ENCODE measurements around the gene ME3. TPM values are rescaled to one million over a fixed set of nuclear protein-coding genes. Genes with fewer than 3 reads are reported as not detected.

ME3 gene
- polyA plus RNA-seq, 1 donor (not counting 4 experiments of a cell fraction or from before 2014, with no cell fraction given): 1.0 TPM

GRCh38 chr11:86464509-86465221, 207.8 kb downstream of the ME3 start:
- H3K9me3 ChIP-seq (ENCODE audit: control insufficient read depth, low read depth, low read length): no peaks in the 10 kb centered on the region
- H2AFZ ChIP-seq (ENCODE audit: control insufficient read depth, low read length): no peak overlapping the region
- H3K4me2 ChIP-seq (ENCODE audit: control insufficient read depth, extremely low read depth, insufficient read depth, low read depth, low read length): no peak overlapping the region
- DNase-seq (ENCODE audit: low read depth, low spot score) (no peak), FAIRE-seq (peak; percentile 53)
- H3K9me1 ChIP-seq (ENCODE audit: control insufficient read depth, extremely low read depth, insufficient read depth, low read length): no peaks in the 10 kb centered on the region
- TF ChIP-seq, protein P1, sequence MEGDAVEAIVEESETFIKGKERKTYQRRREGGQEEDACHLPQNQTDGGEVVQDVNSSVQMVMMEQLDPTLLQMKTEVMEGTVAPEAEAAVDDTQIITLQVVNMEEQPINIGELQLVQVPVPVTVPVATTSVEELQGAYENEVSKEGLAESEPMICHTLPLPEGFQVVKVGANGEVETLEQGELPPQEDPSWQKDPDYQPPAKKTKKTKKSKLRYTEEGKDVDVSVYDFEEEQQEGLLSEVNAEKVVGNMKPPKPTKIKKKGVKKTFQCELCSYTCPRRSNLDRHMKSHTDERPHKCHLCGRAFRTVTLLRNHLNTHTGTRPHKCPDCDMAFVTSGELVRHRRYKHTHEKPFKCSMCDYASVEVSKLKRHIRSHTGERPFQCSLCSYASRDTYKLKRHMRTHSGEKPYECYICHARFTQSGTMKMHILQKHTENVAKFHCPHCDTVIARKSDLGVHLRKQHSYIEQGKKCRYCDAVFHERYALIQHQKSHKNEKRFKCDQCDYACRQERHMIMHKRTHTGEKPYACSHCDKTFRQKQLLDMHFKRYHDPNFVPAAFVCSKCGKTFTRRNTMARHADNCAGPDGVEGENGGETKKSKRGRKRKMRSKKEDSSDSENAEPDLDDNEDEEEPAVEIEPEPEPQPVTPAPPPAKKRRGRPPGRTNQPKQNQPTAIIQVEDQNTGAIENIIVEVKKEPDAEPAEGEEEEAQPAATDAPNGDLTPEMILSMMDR (optimal IDR thresholded peaks at IDR 0.05 in 1 of 3, IDR thresholded peaks at IDR 0.05 in 1 of 3, conservative IDR thresholded peaks at IDR 0.05 in 1 of 3; ENCODE audit: extremely low read depth in 1 of 3, insufficient read depth in 2 of 3, low read length in 3 of 3): no peak
- TF ChIP-seq EZH2 (IDR thresholded peaks at IDR 0.05; ENCODE audit: low read length): no peak
- no peaks in the 10 kb centered on the region for H4K20me1 ChIP-seq (ENCODE audit: control insufficient read depth, extremely low read depth, insufficient read depth, low read length)
- dilution Hi-C loops (cut with MboI; ENCODE audit: extremely low pct_ligation_motif_present, low sequenced_read_pairs): no loop called here
- H3K4me1 ChIP-seq (ENCODE audit: control insufficient read depth, extremely low read depth, insufficient read depth, low read length): peaks cover 33% of the 10 kb centered on the region
- no peaks in the 10 kb centered on the region for H3K27me3 ChIP-seq (ENCODE audit: control insufficient read depth, extremely low read depth, insufficient read depth, low read length)
- no peak overlapping the region for H3K9ac ChIP-seq (ENCODE audit: control insufficient read depth, extremely low read depth, insufficient read depth, low read length)
- H3K36me3 ChIP-seq (ENCODE audit: control insufficient read depth in 2 of 2, extremely low read depth in 1 of 2, insufficient read depth in 2 of 2, low read length in 2 of 2): no peaks in the 10 kb centered on the region
- no peaks in the 10 kb centered on the region for H3K79me2 ChIP-seq (ENCODE audit: control insufficient read depth, insufficient read depth, low read length)
- H3K4me3 ChIP-seq (ENCODE audit: control insufficient read depth in 2 of 3, extremely low read depth in 1 of 3, insufficient read depth in 2 of 3, low read depth in 1 of 3, low read length in 3 of 3): no peak overlapping the region
- H3K27ac ChIP-seq (ENCODE audit: control insufficient read depth, insufficient read depth, low read length): no peak overlapping the region

DNA sequence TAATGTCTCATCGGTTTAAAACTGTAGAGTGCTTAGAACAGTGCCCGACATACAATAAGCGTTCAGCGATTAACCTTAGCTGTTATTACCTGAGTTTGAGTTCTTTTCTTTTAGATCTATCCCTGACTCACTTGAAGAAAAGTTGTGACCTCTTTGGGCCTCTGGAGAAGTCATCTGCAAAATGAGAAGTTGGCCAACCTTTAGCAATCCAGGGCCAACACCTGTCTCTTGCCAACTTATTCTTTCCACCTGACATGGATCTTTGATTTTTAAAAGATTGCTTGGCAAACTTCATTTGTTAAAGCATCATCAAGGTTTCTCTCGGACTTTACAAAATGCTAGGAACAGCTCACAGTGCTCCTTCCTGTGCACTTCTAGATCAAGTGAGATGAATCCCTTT, 208.5 kb downstream of the ME3 start:
- H3K79me2 ChIP-seq (ENCODE audit: control insufficient read depth, insufficient read depth, low read length): no peaks in the 10 kb centered on the region
- no peaks in the 10 kb centered on the region for H3K27me3 ChIP-seq (ENCODE audit: control insufficient read depth, extremely low read depth, insufficient read depth, low read length)
- H3K9ac ChIP-seq (ENCODE audit: control insufficient read depth, extremely low read depth, insufficient read depth, low read length): no peak overlapping the region
- H3K4me1 ChIP-seq (ENCODE audit: control insufficient read depth, extremely low read depth, insufficient read depth, low read length): peaks cover 40% of the 10 kb centered on the region
- dilution Hi-C loops (cut with MboI; ENCODE audit: extremely low pct_ligation_motif_present, low sequenced_read_pairs): no loop called here
- H3K9me3 ChIP-seq (ENCODE audit: control insufficient read depth, low read depth, low read length): no peaks in the 10 kb centered on the region
- FAIRE-seq: peak; percentile 59
- H3K9me1 ChIP-seq (ENCODE audit: control insufficient read depth, extremely low read depth, insufficient read depth, low read length): no peaks in the 10 kb centered on the region
- H3K27ac ChIP-seq (ENCODE audit: control insufficient read depth, insufficient read depth, low read length): no peak overlapping the region
- H3K36me3 ChIP-seq (ENCODE audit: control insufficient read depth in 2 of 2, extremely low read depth in 1 of 2, insufficient read depth in 2 of 2, low read length in 2 of 2): no peaks in the 10 kb centered on the region
- H3K4me2 ChIP-seq (ENCODE audit: control insufficient read depth, extremely low read depth, insufficient read depth, low read depth, low read length): no peak overlapping the region
- H2AFZ ChIP-seq (ENCODE audit: control insufficient read depth, low read length): no peak overlapping the region
- TF ChIP-seq, protein P1 (optimal IDR thresholded peaks at IDR 0.05 in 1 of 3, IDR thresholded peaks at IDR 0.05 in 1 of 3, conservative IDR thresholded peaks at IDR 0.05 in 1 of 3; ENCODE audit: extremely low read depth in 1 of 3, insufficient read depth in 2 of 3, low read length in 3 of 3): no peak
- TF ChIP-seq EZH2 (IDR thresholded peaks at IDR 0.05; ENCODE audit: low read length): no peak
- no peak for DNase-seq (ENCODE audit: low read depth, low spot score)
- H4K20me1 ChIP-seq (ENCODE audit: control insufficient read depth, extremely low read depth, insufficient read depth, low read length): no peaks in the 10 kb centered on the region
- H3K4me3 ChIP-seq (ENCODE audit: control insufficient read depth in 2 of 3, extremely low read depth in 1 of 3, insufficient read depth in 2 of 3, low read depth in 1 of 3, low read length in 3 of 3): no peak overlapping the region
